ENCODE data around the gene NPC1L1. TPM values are rescaled to one million over a fixed set of nuclear protein-coding genes. Genes with fewer than 3 reads are reported as not detected.

Gene NPC1L1
- total and polyA plus RNA-seq, 2 of the 13 experiments (the other 11 are each of a cell fraction or from before 2014, with no cell fraction given), result 4.8 to 14.5 TPM

GRCh38 chr7:44587843-44588711, 46.9 kb upstream of the NPC1L1 start (continued):
- TF ChIP-seq ZBTB14 (CRISPR knock-in tag; IDR thresholded peaks at IDR 0.05), result no peak
- TF ChIP-seq ZNF205 (CRISPR knock-in tag; IDR thresholded peaks at IDR 0.05), result no peak
- TF ChIP-seq ARID3A (IDR thresholded peaks at IDR 0.05; ENCODE audit: low read depth, low read length), result 0 out of 2 replicates have a peak, but pooled peaks have one; percentile 43
- no peak for TF ChIP-seq ZNF720 (CRISPR knock-in tag; IDR thresholded peaks at IDR 0.05)
- no peak for TF ChIP-seq TIGD3 (CRISPR knock-in tag; IDR thresholded peaks at IDR 0.05; ENCODE audit: borderline replicate concordance)
- no peak for TF ChIP-seq CERS6 (CRISPR knock-in tag; IDR thresholded peaks at IDR 0.05)
- TF ChIP-seq HBP1 (CRISPR knock-in tag; IDR thresholded peaks at IDR 0.05; ENCODE audit: low read depth), result no peak
- no peak for TF ChIP-seq ZNF253 (CRISPR knock-in tag; IDR thresholded peaks at IDR 0.05; ENCODE audit: borderline replicate concordance)
- no peak for TF ChIP-seq MXD4 (CRISPR knock-in tag; IDR thresholded peaks at IDR 0.05)
- no peak for TF ChIP-seq SRF (IDR thresholded peaks at IDR 0.05; ENCODE audit: low read depth, low read length)
- no peak for TF ChIP-seq ZNF710 (CRISPR knock-in tag; IDR thresholded peaks at IDR 0.05; ENCODE audit: borderline replicate concordance)
- no peak for TF ChIP-seq SP140L (CRISPR knock-in tag; IDR thresholded peaks at IDR 0.05; ENCODE audit: borderline replicate concordance)
- no peak for TF ChIP-seq ONECUT2 (CRISPR knock-in tag; IDR thresholded peaks at IDR 0.05)
- peak; percentile 76 for TF ChIP-seq CTCF (CRISPR knock-in tag; IDR thresholded peaks at IDR 0.05)
- TF ChIP-seq SIN3A (IDR thresholded peaks at IDR 0.05; ENCODE audit: borderline replicate concordance, low read depth, low read length), result no peak
- TF ChIP-seq TEAD2 (CRISPR knock-in tag; IDR thresholded peaks at IDR 0.05), result no peak
- no peak for TF ChIP-seq ZFAT (CRISPR knock-in tag; conservative IDR thresholded peaks at IDR 0.05)
- TF ChIP-seq NR3C1 (CRISPR knock-in tag; IDR thresholded peaks at IDR 0.05), result no peak

All from HepG2 (cell line).